GM19397 (cell line): Measurements from ENCODE around the gene EVC.

ENCODE experiments used
- ATAC-seq: cut with Tn5 transposase; IDR thresholded peaks from one replicate; pipeline ENCODE4 v1.9.1; 2021; ENCODE audit warnings: mild to moderate bottlenecking, moderate library complexity; ENCODE audit not compliant: unreplicated experiment

EVC gene

GRCh38 chr4:5753766-5754528 lies 42.9 kb downstream of the EVC start:
- no peak for ATAC-seq

GRCh38 chr4:5754529-5754881 lies 43.5 kb downstream of the EVC start:
- no peak for ATAC-seq

- ATAC-seq, result no peak
Measured at GRCh38 chr4:5755161-5755560, 44.2 kb downstream of the EVC start.

GRCh38 chr4:5755679-5756078 lies 44.7 kb downstream of the EVC start:
- no peak for ATAC-seq

GRCh38 chr4:5756271-5756670 lies 45.3 kb downstream of the EVC start:
- ATAC-seq, result no peak

DNA sequence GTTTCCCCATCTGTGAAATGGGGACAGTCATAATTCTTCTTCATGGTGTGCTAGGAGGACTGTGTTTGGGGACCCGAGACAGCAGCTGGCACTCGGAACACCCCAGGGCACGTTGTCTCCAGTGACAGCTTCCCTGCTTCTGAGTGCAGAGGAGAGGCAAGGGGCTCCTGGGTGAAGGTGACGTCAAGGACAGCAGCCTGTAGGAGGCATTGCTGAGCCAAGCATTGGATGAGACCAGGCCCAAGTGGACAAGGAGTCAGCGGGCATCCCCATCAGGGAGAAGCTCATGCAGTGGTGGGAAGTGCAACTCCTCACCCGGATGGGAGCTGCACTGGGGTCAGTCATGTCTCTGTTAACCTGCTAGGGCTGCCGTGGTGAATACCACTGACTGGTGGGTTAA lies 46.1 kb downstream of the EVC start:
- ATAC-seq, result no peak

DNA sequence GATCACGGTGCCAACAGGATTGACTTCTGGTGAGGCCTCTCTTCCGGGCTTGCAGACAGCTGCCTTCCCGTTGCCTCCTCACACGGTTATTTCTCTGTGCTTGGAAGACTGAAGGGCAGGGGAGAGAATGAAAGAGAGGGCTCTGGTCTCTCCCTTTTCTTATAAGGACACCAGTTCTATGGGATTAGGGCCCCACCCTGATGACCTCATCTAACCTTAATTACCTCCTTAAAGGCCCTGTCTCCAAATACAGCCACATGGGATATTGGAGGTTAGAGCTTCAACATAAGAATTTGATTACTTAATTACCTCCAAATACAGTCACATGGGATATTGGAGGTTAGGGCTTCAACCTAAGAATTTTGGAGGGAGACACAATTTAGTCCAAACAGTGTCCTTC lies 46.5 kb downstream of the EVC start:
- ATAC-seq, result no peak

GRCh38 chr4:5757954-5758353 lies 47.0 kb downstream of the EVC start:
- no peak for ATAC-seq

GRCh38 chr4:5758741-5759140 lies 47.7 kb downstream of the EVC start:
- ATAC-seq, result no peak

GRCh38 chr4:5759236-5760075 lies 48.5 kb downstream of the EVC start:
- no peak for ATAC-seq

DNA sequence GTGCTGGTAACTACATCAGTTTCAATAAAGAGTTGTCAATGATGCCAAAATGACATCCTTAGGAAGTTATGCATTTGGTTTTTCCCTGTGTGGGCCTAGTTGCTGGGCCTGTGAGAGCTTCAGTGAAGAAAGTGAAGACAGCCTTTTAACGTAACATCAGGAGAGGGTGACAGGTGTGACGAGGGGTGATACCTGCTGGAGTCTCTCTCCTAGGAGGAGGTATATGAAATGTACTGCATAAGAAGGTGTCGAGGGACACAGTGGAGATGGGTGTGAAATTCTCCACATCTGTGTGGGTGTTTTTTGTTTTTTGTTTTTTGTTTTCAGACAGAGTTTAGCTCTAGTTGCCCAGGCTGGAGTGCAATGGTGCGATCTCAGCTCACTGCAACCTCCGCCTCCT lies 49.2 kb downstream of the EVC start:
- ATAC-seq, result no peak

- no peak for ATAC-seq
Measured at GRCh38 chr4:5760936-5761480, 50.0 kb downstream of the EVC start.

DNA sequence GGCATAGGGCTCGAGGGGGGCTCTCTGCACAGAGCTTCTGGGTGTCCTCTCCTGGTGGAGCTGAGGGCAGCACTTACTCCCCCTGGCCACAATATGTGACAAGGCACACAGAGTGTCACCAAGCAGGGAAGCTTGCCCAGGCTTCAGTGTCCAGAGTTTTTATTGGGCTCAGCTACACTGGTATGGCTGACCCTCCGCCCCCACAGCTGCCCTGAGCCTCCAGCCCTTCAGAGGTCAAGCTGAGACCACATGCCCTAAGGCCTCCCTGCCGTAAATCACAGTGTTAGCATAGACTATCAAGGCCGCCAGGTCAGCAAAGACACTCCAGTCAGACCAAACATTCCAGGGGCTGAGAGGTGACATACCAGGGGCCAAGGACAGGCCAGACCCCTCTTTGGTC lies 59.0 kb downstream of the EVC start:
- no peak for ATAC-seq

GRCh38 chr4:5772528-5773270 lies 61.7 kb downstream of the EVC start:
- no peak for ATAC-seq

- no peak for ATAC-seq
Measured at GRCh38 chr4:5773271-5773555, 62.2 kb downstream of the EVC start.

DNA sequence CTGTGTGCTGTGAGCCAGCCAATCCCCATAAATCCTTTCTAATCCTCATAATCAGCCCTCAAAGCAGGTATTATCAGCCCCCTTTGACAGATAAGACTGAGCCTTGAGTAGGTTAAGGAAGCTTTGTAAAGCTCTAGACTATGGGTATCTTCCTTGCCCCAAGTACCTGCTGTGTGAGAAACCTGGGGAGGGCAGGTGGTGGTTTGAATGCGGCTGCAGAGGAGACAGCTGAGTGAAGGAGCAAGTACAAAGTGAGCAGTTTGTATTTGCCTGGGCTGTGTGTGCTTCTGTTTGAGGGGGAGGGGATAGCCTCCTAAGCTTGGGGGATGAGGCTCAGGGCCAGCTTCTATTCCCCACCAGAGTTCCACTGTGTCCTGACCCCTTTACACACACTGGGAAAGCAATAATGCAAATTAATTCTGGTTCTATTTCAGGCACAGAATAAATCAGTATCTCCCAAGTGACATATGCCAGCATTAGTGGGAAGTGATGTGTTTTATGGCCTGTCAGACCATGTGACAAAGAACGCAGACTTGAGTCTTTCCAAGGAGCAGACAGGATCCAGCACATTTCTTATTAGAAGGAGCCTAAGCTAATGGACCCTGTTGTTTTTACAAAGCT lies 63.5 kb downstream of the EVC start:
- ATAC-seq, result no peak

DNA sequence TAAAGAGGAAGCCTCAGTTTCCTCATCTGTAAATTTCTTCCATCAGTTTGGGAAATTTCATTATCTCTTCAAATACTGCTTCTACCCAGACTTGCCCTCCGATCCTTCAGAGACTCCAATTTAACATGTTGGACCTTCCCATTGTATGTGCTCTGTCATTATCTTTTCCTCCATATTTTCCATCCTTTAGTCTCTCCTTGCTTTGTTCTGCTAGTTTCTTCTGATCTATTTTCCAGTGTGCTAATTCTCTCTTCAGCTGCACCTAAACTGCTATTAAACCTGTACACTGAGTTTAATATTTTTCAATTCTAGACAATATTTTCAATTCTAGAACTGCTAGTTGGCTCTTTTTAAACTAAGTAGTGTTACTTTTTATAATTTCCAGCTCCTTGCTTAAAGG lies 65.5 kb downstream of the EVC start:
- ATAC-seq, result no peak

GRCh38 chr4:5780831-5781480 lies 70.0 kb downstream of the EVC start:
- ATAC-seq, result no peak

GRCh38 chr4:5781691-5782090 lies 70.7 kb downstream of the EVC start:
- ATAC-seq, result no peak

- ATAC-seq, result no peak
Measured at GRCh38 chr4:5782829-5783476, 72.0 kb downstream of the EVC start.
